Tibial nerve (tissue), 4 donors: ENCODE data around the gene PSTPIP2. TPM values are rescaled to one million over a fixed set of nuclear protein-coding genes. Genes with fewer than 3 reads are reported as not detected.

Experiments
- DNase-seq, 2 donors: peaks; one replicate each; pipeline ENCODE4 v3.0.0-alpha.2; 2019; ENCODE audit warnings: low spot score in 2 of 2
- H3K27ac ChIP-seq, 4 donors: fragments of 200-600 bp; sonication (generic) in 3 of 4; one replicate each; pipeline ENCODE4 v1.5.1; 2017 to 2019; ENCODE audit warnings: mild to moderate bottlenecking in 1 of 4
- H3K27me3 ChIP-seq, 2 donors: fragments of 200-600 bp; sonication (generic) in 1 of 2; one replicate each; pipeline versions ENCODE4 v1.5.1 to v1.6.0; 2017 to 2019
- H3K36me3 ChIP-seq, 3 donors: fragments of 200-600 bp; sonication (generic); one replicate each; pipeline ENCODE4 v1.5.1; 2018 to 2019
- H3K4me1 ChIP-seq, 4 donors: fragments of 200-600 bp; sonication (generic) in 3 of 4; one replicate each; pipeline ENCODE4 v1.5.1; 2017 to 2019
- H3K4me3 ChIP-seq, 4 donors: fragments of 200-600 bp; sonication (generic) in 3 of 4; one replicate each; pipeline ENCODE4 v1.5.1; 2017 to 2019; ENCODE audit warnings: mild to moderate bottlenecking in 1 of 4, moderate library complexity in 1 of 4
- H3K9me3 ChIP-seq, 4 donors: fragments of 200-600 bp; sonication (generic) in 3 of 4; one replicate each; pipeline ENCODE4 v1.5.1; 2017 to 2019
- EP300 ChIP-seq, 2 donors: sonication (generic); formaldehyde crosslinking; IDR thresholded peaks; one replicate each; pipeline ENCODE4 v1.6.1; 2017; ENCODE audit warnings: antibody characterized with exemption in 2 of 2, mild to moderate bottlenecking in 1 of 2
- POLR2A ChIP-seq, 2 donors: fragments of 450-650 bp; IDR thresholded peaks; one replicate each; pipeline ENCODE4 v1.6.1; 2017; ENCODE audit warnings: antibody characterized with exemption in 2 of 2, mild to moderate bottlenecking in 2 of 2, moderate library complexity in 2 of 2
- WGBS, 2 donors: methylation state at CpG; one replicate each; pipeline ENCODE4 v1.1.5; 2018; 5-methylcytosine and 5-hydroxymethylcytosine counted together
- total RNA-seq, 4 donors: library from RNA; depleted of rRNA; stranded (reverse); fragments of >200 nt; gene quantifications; one replicate each; pipeline ENCODE4 v1.1.0, GENCODE V29; 2016
- TF ChIP-seq, protein P1 (sequence below), 5 experiments: fragments of 200-600 bp in 3 of 5; fragments of 450-650 bp in 2 of 5; sonication (generic) in 3 of 5; IDR thresholded peaks; one replicate each; pipeline ENCODE4 v1.5.1; 2016 to 2019; ENCODE audit warnings: antibody characterized with exemption in 5 of 5, mild to moderate bottlenecking in 3 of 5, moderate library complexity in 2 of 5

The PSTPIP2 gene
- total RNA-seq, 4 donors from 2014 or later, result 5.4 to 9.9 (median 7.1) TPM

- Histone ChIP-seq H3K9me3 (no peaks in the 10 kb centered on the region), H3K36me3 (no peaks in the 10 kb centered on the region), H3K4me1 (no peaks in the 10 kb centered on the region), H3K27me3 (no peaks in the 10 kb centered on the region), H3K27ac (no peak overlapping the region), H3K4me3 (no peak overlapping the region)
- TF ChIP-seq, protein P1, sequence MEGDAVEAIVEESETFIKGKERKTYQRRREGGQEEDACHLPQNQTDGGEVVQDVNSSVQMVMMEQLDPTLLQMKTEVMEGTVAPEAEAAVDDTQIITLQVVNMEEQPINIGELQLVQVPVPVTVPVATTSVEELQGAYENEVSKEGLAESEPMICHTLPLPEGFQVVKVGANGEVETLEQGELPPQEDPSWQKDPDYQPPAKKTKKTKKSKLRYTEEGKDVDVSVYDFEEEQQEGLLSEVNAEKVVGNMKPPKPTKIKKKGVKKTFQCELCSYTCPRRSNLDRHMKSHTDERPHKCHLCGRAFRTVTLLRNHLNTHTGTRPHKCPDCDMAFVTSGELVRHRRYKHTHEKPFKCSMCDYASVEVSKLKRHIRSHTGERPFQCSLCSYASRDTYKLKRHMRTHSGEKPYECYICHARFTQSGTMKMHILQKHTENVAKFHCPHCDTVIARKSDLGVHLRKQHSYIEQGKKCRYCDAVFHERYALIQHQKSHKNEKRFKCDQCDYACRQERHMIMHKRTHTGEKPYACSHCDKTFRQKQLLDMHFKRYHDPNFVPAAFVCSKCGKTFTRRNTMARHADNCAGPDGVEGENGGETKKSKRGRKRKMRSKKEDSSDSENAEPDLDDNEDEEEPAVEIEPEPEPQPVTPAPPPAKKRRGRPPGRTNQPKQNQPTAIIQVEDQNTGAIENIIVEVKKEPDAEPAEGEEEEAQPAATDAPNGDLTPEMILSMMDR (IDR thresholded peaks at IDR 0.05), result no peak
- TF ChIP-seq POLR2A (IDR thresholded peaks at IDR 0.05) (no peak), EP300 (IDR thresholded peaks at IDR 0.05) (no peak)
- 85 to 91% methylated on average over 4 of the region's 4 CpGs for WGBS, 2 donors
- DNase-seq, result no peak
These were observed 62.0 kb downstream of the PSTPIP2 start for GRCh38 chr18:46010050-46010449.

DNA sequence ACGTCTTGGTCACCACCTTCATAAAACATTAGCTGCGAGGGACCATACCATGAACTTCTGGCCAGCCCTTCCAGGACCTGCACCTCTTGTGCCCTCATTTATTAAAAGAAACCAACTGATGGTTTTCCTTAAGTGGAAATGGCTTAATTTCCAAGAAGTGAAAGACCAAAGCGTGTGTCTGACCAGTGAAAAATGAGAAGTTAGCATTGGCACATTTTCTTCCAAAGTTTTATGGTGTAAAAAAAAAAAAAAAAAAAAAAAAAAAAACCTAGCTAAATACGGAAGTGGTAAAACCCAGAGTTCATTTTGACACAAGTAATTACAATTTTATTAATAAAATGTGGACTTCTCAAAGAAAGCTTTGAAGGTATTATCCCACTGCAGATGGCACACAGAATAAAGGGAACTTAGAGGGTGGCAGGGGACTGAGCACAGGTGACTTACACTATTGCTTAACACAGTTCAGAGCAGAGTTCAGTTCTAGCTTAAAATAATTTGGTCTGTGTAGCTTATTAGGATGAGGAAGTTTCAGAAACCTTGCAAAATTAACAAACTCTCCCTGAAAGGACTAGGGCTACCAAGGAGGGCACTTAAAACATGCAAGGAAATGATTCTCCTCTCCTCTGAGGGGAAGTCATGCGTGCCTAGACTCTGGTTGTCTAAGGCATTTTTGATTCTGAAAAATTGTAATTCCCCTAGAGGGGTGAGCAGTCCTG, 62.8 kb downstream of the PSTPIP2 start:
- Histone ChIP-seq H3K27ac (no peak overlapping the region), H3K4me1 (no peaks in the 10 kb centered on the region), H3K36me3 (no peaks in the 10 kb centered on the region), H3K27me3 (no peaks in the 10 kb centered on the region), H3K9me3 (no peaks in the 10 kb centered on the region), H3K4me3 (no peak overlapping the region)
- no peak for TF ChIP-seq POLR2A (IDR thresholded peaks at IDR 0.05)
- TF ChIP-seq EP300 (IDR thresholded peaks at IDR 0.05), result no peak
- TF ChIP-seq, protein P1 (IDR thresholded peaks at IDR 0.05), result no peak
- 88 to 89% methylated on average over 5 of the region's 5 CpGs for whole genome bisulfite sequencing, 2 donors
- DNase-seq, result no peak

- H3K27ac ChIP-seq, result no peak overlapping the region
These were observed 63.5 kb downstream of the PSTPIP2 start for GRCh38 chr18:46008531-46008930.

DNA sequence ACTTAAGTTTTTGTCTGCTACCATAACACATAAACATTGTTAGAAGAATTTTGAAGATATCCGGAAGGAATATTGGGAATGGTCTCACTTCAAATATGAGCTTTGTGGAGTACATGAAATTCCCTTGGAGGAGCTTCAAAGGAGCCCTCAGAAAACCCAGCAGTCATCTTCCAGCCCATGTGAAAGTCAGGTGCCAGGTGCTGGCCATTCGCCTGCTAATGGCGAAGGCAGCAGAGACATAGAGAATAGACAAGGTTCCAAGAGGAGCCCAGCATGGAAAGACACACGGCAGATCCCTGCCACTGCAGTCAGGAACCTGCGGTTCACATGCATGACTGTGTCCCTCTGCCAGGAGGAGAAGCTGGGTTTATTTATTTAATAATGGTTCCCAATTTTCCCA, 64.9 kb downstream of the PSTPIP2 start:
- 87 to 94% methylated on average over 5 of the region's 5 CpGs for WGBS, 2 donors
- Histone ChIP-seq H3K9me3 (peaks cover 0 to 8% (median under 1%) of the 10 kb centered on the region in 4 donors), H3K4me3 (no peak overlapping the region), H3K4me1 (no peaks in the 10 kb centered on the region), H3K27ac (no peak overlapping the region), H3K27me3 (no peaks in the 10 kb centered on the region), H3K36me3 (peaks cover 0 to 6% (median 0%) of the 10 kb centered on the region in 3 donors)
- no peak for DNase-seq
- TF ChIP-seq, protein P1 (IDR thresholded peaks at IDR 0.05), result no peak
- TF ChIP-seq EP300 (IDR thresholded peaks at IDR 0.05), result no peak
- TF ChIP-seq POLR2A (IDR thresholded peaks at IDR 0.05), result no peak

More at GRCh38 chr18:46008531-46008930, 63.5 kb downstream of the PSTPIP2 start:
- Histone ChIP-seq H3K27me3 (no peaks in the 10 kb centered on the region), H3K36me3 (no peaks in the 10 kb centered on the region), H3K9me3 (no peaks in the 10 kb centered on the region), H3K4me3 (no peak overlapping the region), H3K4me1 (no peaks in the 10 kb centered on the region)
- WGBS, 2 donors, result 77 to 91% methylated on average over 8 of the region's 8 CpGs
- TF ChIP-seq, protein P1 (IDR thresholded peaks at IDR 0.05), result no peak
- TF ChIP-seq POLR2A (IDR thresholded peaks at IDR 0.05), result no peak
- no peak for TF ChIP-seq EP300 (IDR thresholded peaks at IDR 0.05)
- DNase-seq, result no peak

DNA sequence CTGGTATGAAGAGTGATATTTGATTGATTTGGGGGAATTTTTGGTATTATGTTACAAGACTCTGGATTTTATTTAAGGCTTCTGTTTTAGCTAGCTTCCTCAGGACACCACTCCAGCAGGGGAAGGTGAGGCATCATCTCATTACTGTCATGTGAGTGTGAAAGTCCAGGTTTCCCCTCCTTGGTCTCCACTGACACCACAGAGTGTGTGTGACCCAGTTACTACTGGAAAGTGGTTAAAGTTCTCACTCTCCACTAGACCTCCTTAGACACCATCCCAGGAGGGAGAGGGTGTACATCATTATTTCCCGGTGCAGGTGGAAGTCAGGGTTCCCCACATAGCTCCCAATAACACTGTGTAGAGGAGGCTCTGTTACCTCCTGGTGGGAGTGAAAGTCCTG, 69.1 kb downstream of the PSTPIP2 start:
- Histone ChIP-seq H3K27me3 (no peaks in the 10 kb centered on the region), H3K27ac (no peak overlapping the region), H3K4me1 (no peaks in the 10 kb centered on the region), H3K36me3 (peaks cover 0 to 6% (median 0%) of the 10 kb centered on the region in 3 donors), H3K9me3 (peaks cover 0 to 13% (median 3%) of the 10 kb centered on the region in 4 donors), H3K4me3 (no peak overlapping the region)
- DNase-seq, result no peak
- TF ChIP-seq, protein P1 (IDR thresholded peaks at IDR 0.05), result no peak
- TF ChIP-seq EP300 (IDR thresholded peaks at IDR 0.05) (no peak), POLR2A (IDR thresholded peaks at IDR 0.05) (no peak)
- WGBS, 2 donors, result 88 to 100% methylated on average over 1 of the region's 1 CpG
